Kidney (tissue), 14 donors: ENCODE results near the gene CNIH3. TPM values are rescaled to one million over a fixed set of nuclear protein-coding genes. Genes with fewer than 3 reads are reported as not detected.

ENCODE experiments used
- DNase-seq, 5 donors: peaks; one replicate each; pipeline ENCODE4 v3.0.0-alpha.2; 2013 to 2020
- FAIRE-seq: peaks from 2 replicates; lab custom pipeline; 2012; peaks lifted over from hg19 to GRCh38; lab: Jason Lieb, UNC
- H3K27ac ChIP-seq, 2 donors: one replicate each; pipeline ENCODE4 v1.7.0; 2013; ENCODE audit warnings: low read depth in 2 of 2, low read length in 2 of 2, inconsistent platforms in 1 of 2
- H3K27me3 ChIP-seq: one replicate; pipeline ENCODE4 v1.7.1; 2013; ENCODE audit warnings: low read length, inconsistent platforms; ENCODE audit not compliant: control insufficient read depth, insufficient read depth
- H3K36me3 ChIP-seq, 3 donors: one replicate each; pipeline versions ENCODE4 v1.7.0 to v1.7.1; 2013; ENCODE audit warnings: low read length in 3 of 3, control low read depth in 1 of 3, inconsistent platforms in 1 of 3; ENCODE audit not compliant: insufficient read depth in 3 of 3, control insufficient read depth in 2 of 3
- H3K4me1 ChIP-seq, 3 donors: one replicate each; pipeline versions ENCODE4 v1.7.0 to v1.7.1; 2013; ENCODE audit warnings: low read length in 3 of 3, inconsistent platforms in 1 of 3, low read depth in 1 of 3; ENCODE audit not compliant: control insufficient read depth in 2 of 3, insufficient read depth in 2 of 3
- H3K4me3 ChIP-seq, 3 donors: one replicate each; pipeline versions ENCODE4 v1.7.0 to v1.8.1; 2013; ENCODE audit warnings: low read length in 3 of 3, control low read depth in 1 of 3, inconsistent platforms in 1 of 3
- H3K9ac ChIP-seq, 3 donors: one replicate each; pipeline versions ENCODE4 v1.7.0 to v1.7.1; 2013; ENCODE audit warnings: low read length in 3 of 3, control low read depth in 1 of 3, inconsistent platforms in 1 of 3
- H3K9me3 ChIP-seq, 3 donors: one replicate each; pipeline versions ENCODE4 v1.7.0 to v1.7.1; 2013; ENCODE audit warnings: low read length in 3 of 3, control low read depth in 1 of 3, inconsistent platforms in 1 of 3; ENCODE audit not compliant: control insufficient read depth in 2 of 3, insufficient read depth in 1 of 3
- intact Hi-C: fragments of 100-400 bp; cut with DNase I; formaldehyde crosslinking; loops from one replicate; pipeline ENCODE4 v1.11.1; 2022
- polyA plus RNA-seq: library from polyadenylated mRNA; stranded (reverse); fragments of 350-450 nt; fragmentation: Illumina TruSeq; extraction: RNeasy Lipid Tissue Mini Kit (QIAGEN cat#74804); gene quantifications from one replicate; pipeline ENCODE4 v1.2.3, GENCODE V29; 2014; ENCODE audit warnings: low read depth, low replicate concordance; ENCODE audit not compliant: insufficient read depth
- total RNA-seq: library from RNA; stranded (reverse); fragmentation: NEBNext Ultra II Directional; extraction: Animal tissue kit (Norgen Biotek cat#: 25700); gene quantifications from one replicate; pipeline ENCODE4 v1.2.1, GENCODE V29; 2021
- TF ChIP-seq, protein P1 (sequence below): IDR thresholded peaks from 3 replicates; pipeline ENCODE4 v1.5.1; 2012; ENCODE audit warnings: mild to moderate bottlenecking, moderate library complexity, borderline replicate concordance; ENCODE audit not compliant: insufficient read depth; ENCODE audit errors: extremely low read depth
- donor health status: control.
- donor health status: control.
- donor health status: control.
- donor health status: control.
- donor health status: control.
- donor health status: DM: yes; HTN: yes; CAD: no.
- donor health status: Normal renal cell carcinoma (clear cell type).

Gene CNIH3
- total and polyA plus RNA-seq, 2 donors from 2014 or later: 4.3 to 7.6 TPM

DNA sequence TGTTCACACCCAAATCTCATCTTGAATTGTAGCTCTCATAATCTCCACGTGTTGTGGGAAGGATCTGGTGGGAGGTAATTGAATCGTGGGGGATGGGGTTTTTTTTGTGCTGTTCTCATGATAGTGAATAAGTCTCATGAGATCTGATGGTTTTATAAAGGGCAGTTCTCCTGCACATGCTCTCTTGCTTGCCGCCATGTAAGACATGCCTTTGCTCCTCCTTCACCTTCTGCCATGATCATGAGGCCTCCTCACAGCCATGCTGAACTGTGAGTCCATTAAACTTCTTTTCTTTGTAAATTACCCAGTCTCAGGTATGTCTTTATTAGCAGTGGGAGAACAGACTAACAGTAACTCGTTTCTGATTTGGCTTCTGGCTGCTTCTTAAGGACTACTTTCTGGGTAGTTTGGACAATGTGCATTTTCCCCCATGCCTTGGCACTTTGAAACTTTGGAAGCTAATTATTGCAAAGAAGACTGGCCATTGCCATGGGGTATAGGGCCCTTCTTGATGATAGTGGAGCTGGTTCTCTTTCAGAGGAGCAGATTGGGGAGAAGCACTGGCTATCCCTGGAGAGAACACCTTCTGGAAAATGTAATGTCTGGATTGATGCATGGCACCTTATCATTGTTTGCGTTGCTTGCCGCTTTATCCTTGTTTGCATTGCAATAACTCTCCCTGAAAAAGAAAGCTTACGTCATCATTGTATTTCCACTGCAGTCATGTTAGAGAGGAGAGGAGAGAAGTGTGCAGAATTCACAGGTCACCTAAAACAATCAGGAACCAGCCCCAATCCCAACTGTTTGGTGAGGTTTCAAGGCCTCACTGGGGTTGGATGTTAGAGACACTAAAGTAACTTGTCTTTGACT is 5.9 kb downstream of the CNIH3 start:
- intact Hi-C loops: no loop called here
- TF ChIP-seq, protein P1, sequence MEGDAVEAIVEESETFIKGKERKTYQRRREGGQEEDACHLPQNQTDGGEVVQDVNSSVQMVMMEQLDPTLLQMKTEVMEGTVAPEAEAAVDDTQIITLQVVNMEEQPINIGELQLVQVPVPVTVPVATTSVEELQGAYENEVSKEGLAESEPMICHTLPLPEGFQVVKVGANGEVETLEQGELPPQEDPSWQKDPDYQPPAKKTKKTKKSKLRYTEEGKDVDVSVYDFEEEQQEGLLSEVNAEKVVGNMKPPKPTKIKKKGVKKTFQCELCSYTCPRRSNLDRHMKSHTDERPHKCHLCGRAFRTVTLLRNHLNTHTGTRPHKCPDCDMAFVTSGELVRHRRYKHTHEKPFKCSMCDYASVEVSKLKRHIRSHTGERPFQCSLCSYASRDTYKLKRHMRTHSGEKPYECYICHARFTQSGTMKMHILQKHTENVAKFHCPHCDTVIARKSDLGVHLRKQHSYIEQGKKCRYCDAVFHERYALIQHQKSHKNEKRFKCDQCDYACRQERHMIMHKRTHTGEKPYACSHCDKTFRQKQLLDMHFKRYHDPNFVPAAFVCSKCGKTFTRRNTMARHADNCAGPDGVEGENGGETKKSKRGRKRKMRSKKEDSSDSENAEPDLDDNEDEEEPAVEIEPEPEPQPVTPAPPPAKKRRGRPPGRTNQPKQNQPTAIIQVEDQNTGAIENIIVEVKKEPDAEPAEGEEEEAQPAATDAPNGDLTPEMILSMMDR: no peak

DNA sequence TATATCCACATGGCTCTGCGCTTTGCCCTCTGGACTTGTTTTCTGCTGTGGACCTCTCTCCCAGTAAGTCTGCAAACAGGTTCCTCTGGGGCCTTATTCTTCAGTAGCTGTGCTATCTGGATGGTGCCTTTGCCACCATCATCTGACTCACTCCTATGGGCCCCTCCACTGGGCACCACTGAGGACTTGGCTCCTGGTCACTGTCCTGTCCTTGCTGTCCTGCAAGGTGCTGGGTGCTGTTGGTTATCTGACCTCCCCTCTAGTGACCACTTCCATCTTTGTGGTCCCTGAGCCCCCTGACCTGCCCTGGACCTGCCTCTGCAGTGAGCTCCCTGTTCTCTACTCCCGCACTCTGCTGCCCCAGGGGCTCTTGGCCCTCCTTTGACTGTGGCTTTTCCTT is 6.7 kb downstream of the CNIH3 start:
- TF ChIP-seq, protein P1: no peak
- Histone ChIP-seq H3K4me3 (no peak overlapping the region), H3K9ac (no peak overlapping the region), H3K36me3 (no peaks in the 10 kb centered on the region), H3K27ac (no peak overlapping the region), H3K4me1 (no peaks in the 10 kb centered on the region), H3K9me3 (no peaks in the 10 kb centered on the region), H3K27me3 (peaks cover 19% of the 10 kb centered on the region)
- DNase-seq (no peak), FAIRE-seq (no peak)
- intact Hi-C loops: no loop called here

More for the DNA sequence above, 5.9 kb downstream of the CNIH3 start:
- H3K36me3 ChIP-seq: no peaks in the 10 kb centered on the region
- no peak overlapping the region for H3K4me3 ChIP-seq
- no peak overlapping the region for H3K9ac ChIP-seq
- FAIRE-seq: no peak
- H3K4me1 ChIP-seq: peaks cover 0 to 2% (median 0%) of the 10 kb centered on the region in 3 donors
- no peaks in the 10 kb centered on the region for H3K9me3 ChIP-seq
- H3K27ac ChIP-seq: no peak overlapping the region
- DNase-seq: no peak
- peaks cover 24% of the 10 kb centered on the region for H3K27me3 ChIP-seq

DNA sequence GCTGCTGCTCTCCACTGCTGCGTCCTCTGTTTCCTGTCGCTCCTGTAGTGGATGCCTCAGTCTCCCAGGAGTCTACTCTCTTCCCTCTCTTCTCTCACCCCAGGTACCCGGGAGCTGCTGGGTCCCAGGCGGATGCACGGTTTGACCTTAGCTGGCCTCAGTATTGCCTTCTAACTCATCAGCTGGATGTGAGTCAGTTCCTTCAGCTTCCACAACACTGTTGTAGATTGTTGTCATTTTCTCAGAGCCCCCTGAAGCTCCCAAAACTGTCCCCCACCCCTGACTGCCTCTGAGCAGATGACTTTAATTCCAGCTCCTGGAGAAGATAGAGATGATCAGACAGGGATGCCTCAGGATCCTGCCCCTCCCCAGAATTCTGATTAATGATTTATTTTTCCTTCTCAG is 7.2 kb downstream of the CNIH3 start:
- Histone ChIP-seq H3K4me1 (no peaks in the 10 kb centered on the region), H3K36me3 (no peaks in the 10 kb centered on the region), H3K9me3 (no peaks in the 10 kb centered on the region), H3K27me3 (peaks cover 16% of the 10 kb centered on the region), H3K9ac (no peak overlapping the region), H3K4me3 (no peak overlapping the region), H3K27ac (no peak overlapping the region)
- TF ChIP-seq, protein P1: no peak
- FAIRE-seq (no peak), DNase-seq (no peak)
- intact Hi-C loops: no loop called here
